Measurements from ENCODE around the gene SYNPO.

SYNPO gene

GRCh38 chr5:150606476-150606875 lies 34.0 kb upstream of the SYNPO start:
- no peak for DNase-seq (ENCODE audit: low read depth, low spot score)

GRCh38 chr5:150607105-150607504 lies 33.4 kb upstream of the SYNPO start:
- no peak for DNase-seq (ENCODE audit: low read depth, low spot score)

DNA sequence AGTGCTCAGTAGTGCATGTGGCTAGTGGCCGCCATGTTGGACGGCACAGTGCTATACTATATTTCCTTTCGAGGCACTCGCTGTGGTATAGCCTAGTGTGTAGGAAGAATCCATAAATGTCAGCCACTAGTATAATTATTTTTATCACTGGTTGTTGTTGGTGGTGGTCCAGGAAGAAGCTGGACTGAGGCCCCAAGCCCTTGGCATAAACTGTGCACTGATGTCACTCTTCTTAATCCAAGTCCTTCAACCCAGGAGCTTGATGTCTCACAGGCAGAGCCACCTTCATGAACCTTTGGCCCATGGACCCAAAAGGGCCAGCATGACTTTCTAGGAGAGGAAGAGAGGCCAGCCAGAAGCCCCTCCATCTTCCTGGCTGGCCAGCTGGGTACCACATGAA lies 32.5 kb upstream of the SYNPO start:
- no peak for DNase-seq (ENCODE audit: low read depth, low spot score)

- DNase-seq (ENCODE audit: low read depth, low spot score): no peak
These were observed 31.5 kb upstream of the SYNPO start for GRCh38 chr5:150608991-150609390.

DNA sequence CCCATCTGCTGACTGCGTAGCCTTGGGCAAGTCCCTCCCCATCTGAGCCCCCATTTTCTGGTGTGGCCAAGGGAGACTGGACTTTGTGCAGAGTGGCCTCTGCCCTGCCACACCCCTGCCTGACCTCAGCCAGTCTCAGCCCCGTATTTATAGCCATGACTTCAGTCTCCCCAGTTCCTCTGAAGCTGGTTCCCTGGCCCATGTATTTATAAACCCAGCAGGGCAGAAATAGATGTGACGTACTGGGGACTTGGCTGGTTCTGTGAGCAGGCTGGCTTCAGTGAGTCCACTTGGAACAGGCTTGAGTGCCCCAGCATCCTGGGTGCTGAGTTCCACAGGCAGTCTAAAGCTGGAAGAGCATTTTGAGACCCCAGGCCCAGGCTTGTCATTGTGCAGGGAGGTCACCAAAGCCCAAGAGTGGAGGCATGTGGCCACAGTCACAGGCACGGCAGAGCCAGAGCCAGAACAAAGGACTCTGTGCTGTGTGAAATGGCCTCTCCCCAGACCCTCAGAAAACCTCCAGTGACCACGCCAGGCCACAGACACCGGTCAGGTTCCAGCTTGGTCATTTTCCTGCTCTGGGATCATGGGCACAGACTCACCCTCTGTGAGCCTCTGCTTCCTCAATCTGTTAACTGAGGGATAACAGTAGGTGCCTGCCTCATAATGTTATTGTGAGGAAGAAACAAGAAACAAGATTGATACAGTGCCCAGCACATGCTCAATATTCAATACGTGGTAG lies 30.4 kb upstream of the SYNPO start:
- DNase-seq (ENCODE audit: low read depth, low spot score): no peak

DNA sequence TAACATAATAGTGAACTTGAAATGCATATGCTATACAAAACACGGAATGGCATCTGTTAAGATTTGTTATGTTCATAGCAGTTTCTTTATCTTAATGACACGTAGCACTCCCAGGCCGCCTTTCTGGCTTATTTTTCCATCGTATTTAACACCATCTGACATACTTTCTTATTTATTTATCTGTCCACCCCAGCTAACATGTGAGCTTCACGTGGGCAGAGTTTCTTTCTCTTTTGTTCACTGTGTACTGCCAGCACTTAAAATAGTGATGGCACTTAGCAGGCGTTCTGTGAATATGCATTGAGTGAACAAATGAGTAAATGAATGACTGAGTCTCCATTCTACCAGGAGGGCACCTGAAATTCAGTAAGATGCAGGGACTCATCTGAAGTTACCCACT lies 29.4 kb upstream of the SYNPO start:
- DNase-seq (ENCODE audit: low read depth, low spot score): no peak

DNA sequence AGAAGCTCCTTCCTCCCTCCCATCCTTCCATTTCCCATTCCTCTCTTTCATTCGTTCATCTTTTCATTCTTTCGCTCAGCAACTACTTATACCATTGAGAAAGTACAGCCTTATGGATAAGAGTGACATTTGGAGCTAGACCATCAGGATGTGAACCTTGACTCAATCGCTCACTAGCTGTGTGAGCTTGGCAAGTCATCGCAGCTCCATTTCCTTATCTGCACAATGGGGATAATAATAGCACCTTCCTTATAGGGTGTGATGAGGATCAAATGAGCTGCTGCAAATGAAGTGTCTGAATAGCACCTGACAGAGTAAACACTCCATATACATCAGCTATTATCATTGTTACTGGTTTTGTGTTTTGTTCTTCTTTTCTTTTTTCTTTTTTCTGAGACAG lies 28.1 kb upstream of the SYNPO start:
- no peak for DNase-seq (ENCODE audit: low read depth, low spot score)

GRCh38 chr5:150612905-150613670 lies 27.4 kb upstream of the SYNPO start:
- no peak for DNase-seq (ENCODE audit: low read depth, low spot score)

- DNase-seq (ENCODE audit: low read depth, low spot score): no peak
These were observed 26.3 kb upstream of the SYNPO start for GRCh38 chr5:150613991-150614660.

DNA sequence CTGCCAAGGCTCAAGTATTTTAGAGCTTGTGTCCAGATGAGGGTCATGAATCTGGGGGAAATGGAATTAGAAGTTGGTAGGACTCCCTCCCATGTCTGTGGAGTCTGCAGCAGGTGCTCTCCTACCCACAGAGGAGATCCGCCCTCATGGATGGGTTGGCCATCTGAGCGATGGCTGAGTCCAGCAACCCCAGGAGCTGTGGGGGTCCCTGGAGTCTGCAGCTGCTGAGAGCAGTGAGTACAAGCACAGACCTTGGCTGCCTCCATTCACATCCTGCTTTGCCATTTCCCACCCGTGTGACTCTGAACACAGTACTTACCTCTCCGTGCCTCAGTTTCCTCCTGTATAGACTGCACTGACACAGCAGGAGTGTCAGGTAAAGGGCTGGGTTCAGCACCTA lies 25.8 kb upstream of the SYNPO start:
- no peak for DNase-seq (ENCODE audit: low read depth, low spot score)

- no peak for DNase-seq (ENCODE audit: low read depth, low spot score)
These were observed 25.2 kb upstream of the SYNPO start for GRCh38 chr5:150615141-150615699.

GRCh38 chr5:150616024-150616470 lies 24.4 kb upstream of the SYNPO start:
- DNase-seq (ENCODE audit: low read depth, low spot score): no peak

DNA sequence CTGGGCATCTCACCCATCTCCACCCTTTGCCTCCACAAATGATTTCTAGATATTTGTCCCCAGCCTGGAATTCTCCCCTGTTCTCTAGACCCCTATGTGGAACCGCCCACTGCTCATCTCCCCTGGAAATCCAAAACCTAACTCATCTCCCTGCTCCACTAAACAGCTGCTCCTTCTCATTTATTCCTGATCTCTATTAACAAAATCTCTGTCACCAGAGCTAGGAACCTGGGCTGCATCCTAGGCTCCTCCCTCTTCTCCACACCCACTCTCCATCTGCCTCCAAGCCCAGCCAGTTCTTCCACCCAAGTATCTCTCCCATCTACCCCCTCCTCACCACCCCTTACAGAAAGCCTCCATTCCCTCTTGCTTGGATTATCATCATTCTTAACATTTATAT lies 24.0 kb upstream of the SYNPO start:
- DNase-seq (ENCODE audit: low read depth, low spot score): no peak

DNA sequence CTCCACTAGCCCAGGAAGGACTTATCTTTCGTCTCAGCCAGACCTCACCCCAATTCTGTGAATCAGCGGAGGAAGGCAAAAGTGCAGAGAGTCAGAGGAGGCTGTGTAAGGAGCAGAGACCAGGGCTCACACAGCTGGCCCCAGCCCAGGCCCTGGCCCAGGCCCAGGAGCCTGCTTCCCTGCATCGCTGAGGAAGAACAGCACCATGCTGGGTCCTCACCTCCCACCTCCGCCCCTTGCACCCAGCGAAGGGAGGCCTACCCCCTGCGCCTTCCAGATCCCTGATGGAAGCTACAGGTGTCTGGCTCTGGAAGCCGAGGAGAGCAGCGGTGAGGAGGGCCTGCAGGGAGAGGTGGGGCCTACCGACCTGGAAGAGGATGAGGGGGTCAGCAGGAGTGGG lies 22.3 kb upstream of the SYNPO start:
- DNase-seq (ENCODE audit: low read depth, low spot score): no peak

DNA sequence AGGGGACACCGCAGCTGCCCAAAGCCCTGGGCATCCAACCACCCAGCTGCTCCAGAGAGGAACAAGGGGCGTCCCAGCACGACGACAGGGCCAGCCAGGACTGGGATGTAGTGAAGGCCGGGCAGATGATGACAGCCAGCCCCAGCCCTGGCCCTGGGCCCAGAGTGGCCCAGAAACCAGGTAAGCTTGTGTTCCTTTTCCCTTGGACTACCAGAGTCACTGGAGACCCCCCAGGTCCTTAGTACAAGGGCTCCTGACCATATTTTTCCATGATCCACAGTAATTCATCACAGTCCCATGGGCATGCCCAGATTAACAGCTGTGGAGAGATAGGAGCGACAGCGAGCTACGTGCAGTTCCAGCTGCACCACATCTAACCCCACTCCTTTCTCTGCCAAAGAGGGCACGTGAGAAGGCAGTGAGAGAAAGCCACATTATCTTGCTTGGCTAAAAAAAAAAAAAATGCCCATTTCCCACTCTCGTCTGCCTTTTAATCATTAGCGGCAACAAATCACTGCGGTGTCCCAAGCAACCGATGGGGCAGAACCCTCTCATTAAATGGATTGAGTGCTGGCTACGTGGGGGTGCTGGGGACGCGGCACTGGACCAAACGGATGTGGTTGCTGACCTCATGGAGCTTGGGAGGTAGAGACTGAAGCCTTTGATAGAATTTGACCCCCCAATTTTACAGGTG lies 21.7 kb upstream of the SYNPO start:
- DNase-seq (ENCODE audit: low read depth, low spot score): no peak

DNA sequence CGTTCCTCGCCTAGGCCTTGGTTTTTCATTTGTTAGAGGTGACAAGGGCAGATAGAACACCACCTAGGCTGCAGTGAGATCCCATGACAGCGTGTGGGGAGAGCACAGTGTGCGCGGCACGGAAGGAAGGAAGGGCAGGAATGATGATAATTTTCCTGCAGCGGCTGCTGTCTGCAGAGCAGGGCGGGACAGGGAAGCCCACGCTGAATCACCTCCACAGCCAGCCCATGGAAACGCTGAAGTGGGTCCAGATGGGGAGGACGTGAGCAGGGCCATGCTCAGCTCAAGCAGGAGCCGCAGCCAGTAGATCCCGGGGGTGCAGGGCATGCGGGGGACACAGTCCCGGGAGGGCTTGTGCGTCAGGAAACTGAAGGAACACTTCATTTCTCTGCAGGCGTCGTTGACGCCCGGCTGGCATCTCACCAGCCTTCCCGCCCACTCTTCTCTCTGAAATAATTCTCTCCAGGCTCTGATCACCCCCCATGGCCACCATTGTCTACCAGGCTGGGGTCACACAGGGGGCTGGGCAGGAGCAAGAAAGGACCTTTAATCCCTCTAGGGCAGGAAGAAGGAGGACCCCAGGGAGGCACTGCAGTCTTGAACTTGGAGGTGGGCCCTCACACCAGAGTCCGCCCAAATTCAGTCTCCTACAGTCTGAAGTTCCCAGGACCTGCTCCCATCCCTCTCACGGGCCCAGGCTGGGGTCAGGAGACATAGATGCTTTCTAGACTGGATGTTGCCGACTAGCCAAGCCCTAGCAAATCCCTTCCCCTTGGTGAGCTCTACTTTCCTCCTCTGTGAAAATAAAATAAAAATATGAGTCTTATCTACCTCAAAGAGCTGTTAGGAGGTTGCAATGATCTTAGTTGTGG lies 20.9 kb upstream of the SYNPO start:
- DNase-seq (ENCODE audit: low read depth, low spot score): no peak

- DNase-seq (ENCODE audit: low read depth, low spot score): no peak
These were observed 19.2 kb upstream of the SYNPO start for GRCh38 chr5:150621301-150621700.

DNA sequence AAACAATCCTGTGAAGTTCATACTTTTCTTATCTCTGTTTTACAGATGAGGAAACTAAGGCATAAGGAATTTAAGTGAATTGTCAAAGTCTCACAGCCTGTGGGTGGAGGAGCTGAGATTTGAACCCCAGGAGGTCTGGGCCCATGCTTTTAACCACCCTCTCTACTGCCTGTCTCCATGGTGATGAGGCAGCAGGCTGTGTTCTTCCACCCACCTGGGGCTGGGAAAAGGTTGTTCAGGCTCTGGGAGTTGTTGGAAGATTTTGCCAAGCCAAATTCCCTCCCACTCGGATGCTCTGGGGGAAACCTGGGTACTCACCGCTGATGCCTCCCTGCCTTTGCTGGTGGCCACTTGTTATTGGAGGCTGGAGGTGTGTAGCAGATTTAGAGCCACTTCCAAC lies 18.3 kb upstream of the SYNPO start:
- no peak for DNase-seq (ENCODE audit: low read depth, low spot score)

- DNase-seq (ENCODE audit: low read depth, low spot score): no peak
These were observed 17.1 kb upstream of the SYNPO start for GRCh38 chr5:150623152-150623877.

GRCh38 chr5:150623878-150624216 lies 16.6 kb upstream of the SYNPO start:
- DNase-seq (ENCODE audit: low read depth, low spot score): no peak
